ENCODE data around the gene C1QL1. TPM values are rescaled to one million over a fixed set of nuclear protein-coding genes. Genes with fewer than 3 reads are reported as not detected.

C1QL1 gene
- total and polyA plus RNA-seq, 2 experiments from 2014 or later, result 0.14 to 0.86 TPM

GRCh38 chr17:45011767-45012166 is 43.7 kb upstream of the C1QL1 start:
- H3K9ac ChIP-seq, result no peak overlapping the region
- H4K20me1 ChIP-seq (ENCODE audit: insufficient read depth), result no peaks in the 10 kb centered on the region
- DNase-seq, result no peak
- H3K36me3 ChIP-seq (ENCODE audit: low read depth), result no peaks in the 10 kb centered on the region
- no peaks in the 10 kb centered on the region for H3F3A ChIP-seq (ENCODE audit: insufficient read depth)
- H3K4me3 ChIP-seq, result no peak overlapping the region
- no peaks in the 10 kb centered on the region; the same call in 1 of the 2 replicates for H3K27me3 ChIP-seq (replicated peaks; ENCODE audit: insufficient read depth)
- in situ Hi-C loops (cut with MboI), result loop anchor here (10.0 kb wide), 1 partner anchor 87 kb away; no protein-coding TSS in a partner anchor
- H3K4me2 ChIP-seq (ENCODE audit: unreplicated experiment), result no peak overlapping the region
- no peaks in the 10 kb centered on the region for H3K79me2 ChIP-seq (ENCODE audit: insufficient read depth)
- no peak overlapping the region for H3K27ac ChIP-seq
- H3K9me2 ChIP-seq (ENCODE audit: insufficient read depth), result no peaks in the 10 kb centered on the region
- H3K9me3 ChIP-seq (ENCODE audit: low read depth), result no peaks in the 10 kb centered on the region
- WGBS, 2 experiments (ENCODE audit: low coverage in 1 of 2, low lambda C conversion rate in 2 of 2, missing lambda C conversion rate in 2 of 2), result 62 to 88% methylated on average over 1 of the region's 1 CpG
- TF ChIP-seq EZH2 (IDR thresholded peaks at IDR 0.05; ENCODE audit: insufficient read depth, poor library complexity, severe bottlenecking), result no peak
- no peak for TF ChIP-seq EZH2phosphoT487 (IDR thresholded peaks at IDR 0.05; ENCODE audit: insufficient read depth, low read depth)
- no peak overlapping the region for H2AFZ ChIP-seq
- H3K4me1 ChIP-seq (ENCODE audit: insufficient read depth), result no peaks in the 10 kb centered on the region

- no peaks in the 10 kb centered on the region for H3K79me2 ChIP-seq (ENCODE audit: insufficient read depth)
- 55 to 66% methylated on average over 10 to 13 of the region's 13 CpGs for WGBS, 2 experiments (ENCODE audit: low coverage in 1 of 2, low lambda C conversion rate in 2 of 2, missing lambda C conversion rate in 2 of 2)
- no peak overlapping the region for H3K9ac ChIP-seq
- no peak overlapping the region for H3K4me3 ChIP-seq
- no peak overlapping the region for H3K4me2 ChIP-seq (ENCODE audit: unreplicated experiment)
- DNase-seq, result no peak
- no peaks in the 10 kb centered on the region for H3K9me2 ChIP-seq (ENCODE audit: insufficient read depth)
- H3K27ac ChIP-seq, result no peak overlapping the region
- H2AFZ ChIP-seq, result no peak overlapping the region
- H3K36me3 ChIP-seq (ENCODE audit: low read depth), result no peaks in the 10 kb centered on the region
- H3K9me3 ChIP-seq (ENCODE audit: low read depth), result no peaks in the 10 kb centered on the region
- in situ Hi-C loops (cut with MboI), result loop anchor here (10.0 kb wide), 1 partner anchor 85 kb away; no protein-coding TSS in a partner anchor
- TF ChIP-seq EZH2 (IDR thresholded peaks at IDR 0.05; ENCODE audit: insufficient read depth, poor library complexity, severe bottlenecking), result no peak
- TF ChIP-seq EZH2phosphoT487 (IDR thresholded peaks at IDR 0.05; ENCODE audit: insufficient read depth, low read depth), result no peak
- H3F3A ChIP-seq (ENCODE audit: insufficient read depth), result no peaks in the 10 kb centered on the region
- no peaks in the 10 kb centered on the region for H4K20me1 ChIP-seq (ENCODE audit: insufficient read depth)
- H3K27me3 ChIP-seq (replicated peaks; ENCODE audit: insufficient read depth), result peaks cover 4% of the 10 kb centered on the region; the same call in 1 of the 2 replicates
- H3K4me1 ChIP-seq (ENCODE audit: insufficient read depth), result no peaks in the 10 kb centered on the region
Measured at GRCh38 chr17:45009676-45010467, 41.8 kb upstream of the C1QL1 start.

- Histone ChIP-seq H3K27ac (no peak overlapping the region), H3K9ac (no peak overlapping the region), H3K27me3 (replicated peaks; ENCODE audit: insufficient read depth) (peaks cover 4% of the 10 kb centered on the region; the same call in 1 of the 2 replicates), H3K4me3 (no peak overlapping the region), H3K4me2 (ENCODE audit: unreplicated experiment) (no peak overlapping the region), H3K4me1 (ENCODE audit: insufficient read depth) (no peaks in the 10 kb centered on the region), H2AFZ (no peak overlapping the region), H3K36me3 (ENCODE audit: low read depth) (no peaks in the 10 kb centered on the region), H4K20me1 (ENCODE audit: insufficient read depth) (no peaks in the 10 kb centered on the region), H3F3A (ENCODE audit: insufficient read depth) (no peaks in the 10 kb centered on the region), H3K9me3 (ENCODE audit: low read depth) (no peaks in the 10 kb centered on the region), H3K79me2 (ENCODE audit: insufficient read depth) (no peaks in the 10 kb centered on the region), H3K9me2 (ENCODE audit: insufficient read depth) (no peaks in the 10 kb centered on the region)
- 72 to 80% methylated on average over 10 of the region's 10 CpGs for WGBS, 2 experiments (ENCODE audit: low coverage in 1 of 2, low lambda C conversion rate in 2 of 2, missing lambda C conversion rate in 2 of 2)
- TF ChIP-seq EZH2 (IDR thresholded peaks at IDR 0.05; ENCODE audit: insufficient read depth, poor library complexity, severe bottlenecking), result no peak
- TF ChIP-seq EZH2phosphoT487 (IDR thresholded peaks at IDR 0.05; ENCODE audit: insufficient read depth, low read depth), result no peak
- DNase-seq, result no peak
- in situ Hi-C loops (cut with MboI), result no loop called here
Measured at GRCh38 chr17:45008216-45008615, 40.1 kb upstream of the C1QL1 start.

- 12 to 16% methylated on average over 10 of the region's 10 CpGs for WGBS, 2 experiments (ENCODE audit: low coverage in 1 of 2, low lambda C conversion rate in 2 of 2, missing lambda C conversion rate in 2 of 2)
- TF ChIP-seq EZH2phosphoT487 (IDR thresholded peaks at IDR 0.05; ENCODE audit: insufficient read depth, low read depth) (no peak), EZH2 (IDR thresholded peaks at IDR 0.05; ENCODE audit: insufficient read depth, poor library complexity, severe bottlenecking) (no peak)
- Histone ChIP-seq H3K4me2 (ENCODE audit: unreplicated experiment) (no peak overlapping the region), H3K9ac (no peak overlapping the region), H3K9me2 (ENCODE audit: insufficient read depth) (no peaks in the 10 kb centered on the region), H3K9me3 (ENCODE audit: low read depth) (no peaks in the 10 kb centered on the region), H3K27ac (no peak overlapping the region), H3F3A (ENCODE audit: insufficient read depth) (no peaks in the 10 kb centered on the region), H2AFZ (no peak overlapping the region), H3K4me3 (no peak overlapping the region), H3K79me2 (ENCODE audit: insufficient read depth) (no peaks in the 10 kb centered on the region), H4K20me1 (ENCODE audit: insufficient read depth) (no peaks in the 10 kb centered on the region), H3K36me3 (ENCODE audit: low read depth) (no peaks in the 10 kb centered on the region), H3K4me1 (ENCODE audit: insufficient read depth) (no peaks in the 10 kb centered on the region), H3K27me3 (replicated peaks; ENCODE audit: insufficient read depth) (peaks cover 4% of the 10 kb centered on the region; the same call in 1 of the 2 replicates)
- in situ Hi-C loops (cut with MboI), result no loop called here
- no peak for DNase-seq
Measured at GRCh38 chr17:45006927-45007461, 38.9 kb upstream of the C1QL1 start.
